CD4-positive, alpha-beta T cell treated with Interleukin-4 for 4 hours (primary cell): ENCODE measurements around the gene ANXA11.
A peak's percentile ranks its signal among the peaks of the same experiment; 100 is the strongest.
"Not testable (repeated sequence)": the region's sequence is repeated elsewhere in the genome, so short reads cannot be mapped to it uniquely, and the experiment has no call there.

Source experiments
- DNase-seq: peaks from one replicate; pipeline ENCODE4 v3.0.0-alpha.2; 2020

The ANXA11 gene

GRCh38 chr10:80205477-80206276 is at the start of gene ANXA11:
Gene ANXA11 (minus strand): TSS chr10:80205537. CDS start chr10:80172861, 32,676 bp downstream.
- peak; percentile 85 for DNase-seq

- DNase-seq = not testable (repeated sequence)
Observed at GRCh38 chr10:80254726-80255125, 49.4 kb upstream of the ANXA11 start.

GRCh38 chr10:80253963-80254271 is 48.6 kb upstream of the ANXA11 start:
- DNase-seq = not testable (repeated sequence)

- DNase-seq = no peak
Observed at GRCh38 chr10:80253266-80253962, 48.1 kb upstream of the ANXA11 start.

GRCh38 chr10:80252296-80252887 is 47.1 kb upstream of the ANXA11 start:
- DNase-seq = no peak

GRCh38 chr10:80251703-80252280 is 46.5 kb upstream of the ANXA11 start:
- DNase-seq = not testable (repeated sequence)

GRCh38 chr10:80250399-80250798 is 45.1 kb upstream of the ANXA11 start:
- DNase-seq = not testable (repeated sequence)

- not testable (repeated sequence) for DNase-seq
Observed at GRCh38 chr10:80249906-80250305, 44.6 kb upstream of the ANXA11 start.

GRCh38 chr10:80247611-80248010 is 42.3 kb upstream of the ANXA11 start:
- not testable (repeated sequence) for DNase-seq

- DNase-seq = not testable (repeated sequence)
Observed at GRCh38 chr10:80244371-80244770, 39.0 kb upstream of the ANXA11 start.

GRCh38 chr10:80242341-80242740 is 37.0 kb upstream of the ANXA11 start:
- not testable (repeated sequence) for DNase-seq

- not testable (repeated sequence) for DNase-seq
Observed at GRCh38 chr10:80236457-80236856, 31.1 kb upstream of the ANXA11 start.

GRCh38 chr10:80234331-80235235 is 29.2 kb upstream of the ANXA11 start:
- not testable (repeated sequence) for DNase-seq

- DNase-seq = not testable (repeated sequence)
Observed at GRCh38 chr10:80233871-80234270, 28.5 kb upstream of the ANXA11 start.

GRCh38 chr10:80226723-80227122 is 21.4 kb upstream of the ANXA11 start:
- DNase-seq = not testable (repeated sequence)

GRCh38 chr10:80223031-80223419 is 17.7 kb upstream of the ANXA11 start:
- DNase-seq = not testable (repeated sequence)

- not testable (repeated sequence) for DNase-seq
Observed at GRCh38 chr10:80218878-80219277, 13.5 kb upstream of the ANXA11 start.

- not testable (repeated sequence) for DNase-seq
Observed at GRCh38 chr10:80214368-80214982, 9.1 kb upstream of the ANXA11 start.

GRCh38 chr10:80212535-80213115 is 7.3 kb upstream of the ANXA11 start:
- DNase-seq = not testable (repeated sequence)

- DNase-seq = no peak
Observed at GRCh38 chr10:80211786-80212185, 6.4 kb upstream of the ANXA11 start.

GRCh38 chr10:80210259-80210658 is 4.9 kb upstream of the ANXA11 start:
- no peak for DNase-seq
